ENCODE measurements around the gene CACNA1B.
"Not testable (repeated sequence)": the region's sequence is repeated elsewhere in the genome, so short reads cannot be mapped to it uniquely, and the experiment has no call there.

CACNA1B gene

GRCh38 chr9:138120511-138121437 lies 243.2 kb downstream of the CACNA1B start:
- no peak for DNase-seq

DNA sequence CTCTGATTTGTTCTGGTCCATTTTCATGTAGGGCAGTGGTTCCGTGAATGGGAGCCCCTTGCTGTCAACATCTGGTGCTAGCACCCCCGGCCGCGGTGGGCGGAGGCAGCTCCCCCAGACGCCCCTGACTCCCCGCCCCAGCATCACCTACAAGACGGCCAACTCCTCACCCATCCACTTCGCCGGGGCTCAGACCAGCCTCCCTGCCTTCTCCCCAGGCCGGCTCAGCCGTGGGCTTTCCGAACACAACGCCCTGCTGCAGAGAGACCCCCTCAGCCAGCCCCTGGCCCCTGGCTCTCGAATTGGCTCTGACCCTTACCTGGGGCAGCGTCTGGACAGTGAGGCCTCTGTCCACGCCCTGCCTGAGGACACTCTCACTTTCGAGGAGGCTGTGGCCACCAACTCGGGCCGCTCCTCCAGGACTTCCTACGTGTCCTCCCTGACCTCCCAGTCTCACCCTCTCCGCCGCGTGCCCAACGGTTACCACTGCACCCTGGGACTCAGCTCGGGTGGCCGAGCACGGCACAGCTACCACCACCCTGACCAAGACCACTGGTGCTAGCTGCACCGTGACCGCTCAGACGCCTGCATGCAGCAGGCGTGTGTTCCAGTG lies 244.0 kb downstream of the CACNA1B start:
- DNase-seq = no peak

DNA sequence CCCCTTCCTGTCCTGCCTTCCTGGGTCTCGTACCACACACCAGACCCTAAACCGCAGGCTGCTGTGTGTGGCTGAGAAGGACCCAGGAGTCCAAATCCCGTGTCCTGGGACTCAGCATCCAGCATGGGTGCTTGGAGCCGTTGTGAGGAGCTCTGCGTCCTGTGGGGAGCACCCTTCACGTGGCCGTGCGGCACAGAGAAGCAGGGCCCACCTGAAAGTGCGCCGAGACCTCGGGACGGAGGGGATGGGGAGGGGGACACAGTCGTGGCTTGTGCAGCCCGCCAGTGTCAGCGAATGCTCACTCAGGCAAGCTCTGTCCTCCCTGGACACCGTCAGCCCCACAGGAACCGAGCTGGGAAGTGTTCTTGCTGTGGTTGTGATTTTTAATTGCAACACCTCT lies 244.6 kb downstream of the CACNA1B start:
- DNase-seq = no peak

DNA sequence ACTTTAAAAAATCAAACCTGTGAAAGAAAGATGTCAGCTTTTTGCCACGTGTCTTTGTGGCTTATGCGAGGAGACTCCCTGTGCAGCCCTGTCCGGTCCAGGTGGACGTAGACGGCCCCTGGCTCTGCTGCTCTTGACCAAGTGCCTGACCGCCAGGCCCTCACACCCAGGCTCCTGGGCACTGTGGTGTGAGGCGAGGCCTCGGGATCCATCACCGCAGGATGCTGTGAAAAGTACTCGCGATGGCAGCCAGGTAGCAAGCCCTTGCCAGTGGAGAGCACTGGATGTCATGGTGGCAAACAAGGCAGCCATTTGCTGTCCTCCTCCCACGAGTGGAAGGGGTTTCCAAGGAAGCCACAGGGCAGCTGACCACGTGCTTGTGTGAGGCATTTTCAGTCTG lies 245.1 kb downstream of the CACNA1B start:
- DNase-seq = no peak

DNA sequence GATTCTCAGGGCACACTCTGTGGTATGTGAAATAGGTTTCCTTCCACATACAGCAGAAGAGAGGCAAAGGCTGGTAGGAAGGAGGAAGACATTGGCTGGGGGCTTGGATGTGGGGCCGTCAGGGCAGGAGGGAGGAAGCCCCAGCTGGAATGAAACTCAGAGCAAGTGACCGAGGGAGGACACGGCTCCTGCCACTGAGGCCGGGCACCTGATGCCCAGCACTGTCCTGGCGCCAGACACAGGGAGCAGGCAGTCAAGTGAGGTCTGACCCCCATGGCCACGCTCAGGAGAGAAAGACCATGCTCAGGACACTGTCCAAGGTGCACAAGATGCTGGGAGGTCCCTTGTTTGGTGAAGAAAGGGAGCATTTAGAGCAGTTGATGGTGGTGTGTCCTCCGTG lies 245.5 kb downstream of the CACNA1B start:
- no peak for DNase-seq

DNA sequence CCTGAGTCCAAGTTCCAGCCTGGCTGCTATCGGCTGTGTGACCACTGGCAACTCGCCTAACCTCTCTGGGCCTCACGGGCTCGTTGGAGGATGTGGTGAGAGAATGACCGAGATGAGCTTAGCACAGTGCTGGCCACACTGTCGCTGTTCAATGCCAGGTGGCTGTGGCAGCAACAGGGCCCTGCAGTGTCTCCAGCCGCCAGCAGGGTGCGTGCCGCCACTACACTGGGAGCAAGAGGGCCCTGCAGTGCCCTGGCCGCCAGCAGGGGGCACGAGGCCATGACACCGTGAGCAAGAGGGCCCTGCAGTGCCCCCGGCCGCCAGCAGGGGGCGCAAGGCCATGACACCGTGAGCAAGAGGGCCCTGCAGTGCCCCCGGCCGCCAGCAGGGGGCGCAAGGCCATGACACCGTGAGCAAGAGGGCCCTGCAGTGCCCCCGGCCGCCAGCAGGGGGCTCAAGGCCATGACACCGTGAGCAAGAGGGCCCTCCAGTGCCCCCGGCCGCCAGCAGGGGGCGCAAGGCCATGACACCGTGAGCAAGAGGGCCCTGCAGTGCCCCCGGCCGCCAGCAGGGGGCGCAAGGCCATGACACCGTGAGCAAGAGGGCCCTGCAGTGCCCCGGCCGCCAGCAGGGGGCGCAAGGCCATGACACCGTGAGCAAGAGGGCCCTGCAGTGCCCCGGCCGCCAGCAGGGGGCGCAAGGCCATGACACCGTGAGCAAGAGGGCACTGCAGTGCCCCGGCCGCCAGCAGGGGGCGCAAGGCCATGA lies 248.7 kb downstream of the CACNA1B start:
- not testable (repeated sequence) for DNase-seq

- peak in 1 of 5 donors; percentile 18 for DNase-seq
Observed at GRCh38 chr9:138126858-138127584, 249.4 kb downstream of the CACNA1B start.

DNA sequence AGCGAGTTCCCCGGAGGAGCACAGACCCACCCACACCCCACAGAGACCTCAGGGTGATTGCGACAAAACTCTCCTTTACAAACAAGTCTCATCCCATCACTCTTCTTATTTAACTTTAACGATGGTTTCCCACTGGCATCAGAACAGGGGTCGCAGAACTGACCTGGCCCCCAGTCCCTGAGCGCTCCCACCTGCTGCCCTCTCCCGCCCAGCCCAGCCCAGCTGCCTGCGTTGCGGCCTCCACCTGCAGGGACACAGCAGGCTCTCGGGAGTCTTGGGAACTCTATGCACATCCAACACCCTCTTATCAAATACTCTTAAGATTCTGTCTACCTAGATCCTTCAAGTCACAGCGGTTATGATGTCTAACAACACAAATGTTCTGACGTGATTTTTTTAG lies 250.4 kb downstream of the CACNA1B start:
- DNase-seq = not testable (repeated sequence)

GRCh38 chr9:138129318-138129717 lies 251.7 kb downstream of the CACNA1B start:
- not testable (repeated sequence) for DNase-seq

DNA sequence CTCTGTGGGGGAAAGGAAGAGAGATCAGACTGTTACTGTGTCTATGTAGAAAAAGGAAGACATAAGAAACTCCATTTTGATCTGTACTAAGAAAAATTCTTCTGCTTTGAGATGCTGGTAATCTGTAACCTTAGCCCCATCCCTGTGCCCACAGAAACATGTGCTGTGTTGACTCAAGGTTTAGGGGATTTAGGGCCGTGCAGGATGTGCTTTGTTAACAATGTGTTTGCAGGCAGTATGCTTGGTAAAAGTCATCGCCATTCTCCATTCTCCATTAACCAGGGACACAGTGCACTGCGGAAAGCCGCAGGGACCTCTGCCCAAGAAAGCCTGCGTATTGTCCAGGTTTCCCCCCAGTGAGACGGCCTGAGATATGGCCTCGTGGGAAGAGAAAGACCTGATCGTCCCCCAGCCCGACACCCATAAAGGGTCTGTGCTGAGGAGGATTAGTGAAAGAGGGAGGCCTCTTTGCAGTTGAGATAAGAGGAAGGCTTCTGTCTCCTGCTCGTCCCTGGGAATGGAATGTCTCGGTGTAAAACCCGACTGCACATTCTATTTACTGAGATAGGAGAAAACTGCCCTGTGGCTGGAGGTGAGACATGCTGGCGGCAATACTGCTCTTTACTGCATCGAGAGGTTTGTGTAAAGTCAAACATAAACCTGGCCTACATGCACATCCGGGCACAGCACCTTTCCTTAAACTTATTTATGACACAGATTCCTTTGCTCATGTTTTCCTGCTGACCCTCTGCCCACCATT lies 255.5 kb downstream of the CACNA1B start:
- DNase-seq = not testable (repeated sequence)

GRCh38 chr9:138134581-138134980 lies 257.0 kb downstream of the CACNA1B start:
- not testable (repeated sequence) for DNase-seq

DNA sequence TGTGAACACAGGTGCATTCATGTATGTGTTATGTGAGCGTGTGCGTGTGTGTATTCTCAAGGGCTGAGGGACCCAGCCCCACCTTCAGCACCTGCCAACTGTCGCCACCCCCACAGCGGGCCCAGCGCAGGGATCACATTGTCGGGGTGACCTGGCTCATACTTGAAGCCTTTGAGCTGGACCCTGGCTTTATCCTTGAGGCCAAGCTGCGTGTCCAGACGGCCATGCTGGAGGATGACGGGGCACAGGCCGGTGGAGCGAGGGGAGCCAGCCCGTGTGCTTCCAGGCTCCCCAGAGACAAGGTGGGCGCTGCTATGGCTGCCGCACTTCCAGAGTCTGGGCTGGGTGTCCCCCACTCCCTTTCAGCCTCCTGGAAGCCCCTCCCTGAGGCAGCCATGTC lies 261.5 kb downstream of the CACNA1B start:
- not testable (repeated sequence) for DNase-seq

- not testable (repeated sequence) for DNase-seq
Observed at GRCh38 chr9:138140980-138141379, 263.4 kb downstream of the CACNA1B start.

DNA sequence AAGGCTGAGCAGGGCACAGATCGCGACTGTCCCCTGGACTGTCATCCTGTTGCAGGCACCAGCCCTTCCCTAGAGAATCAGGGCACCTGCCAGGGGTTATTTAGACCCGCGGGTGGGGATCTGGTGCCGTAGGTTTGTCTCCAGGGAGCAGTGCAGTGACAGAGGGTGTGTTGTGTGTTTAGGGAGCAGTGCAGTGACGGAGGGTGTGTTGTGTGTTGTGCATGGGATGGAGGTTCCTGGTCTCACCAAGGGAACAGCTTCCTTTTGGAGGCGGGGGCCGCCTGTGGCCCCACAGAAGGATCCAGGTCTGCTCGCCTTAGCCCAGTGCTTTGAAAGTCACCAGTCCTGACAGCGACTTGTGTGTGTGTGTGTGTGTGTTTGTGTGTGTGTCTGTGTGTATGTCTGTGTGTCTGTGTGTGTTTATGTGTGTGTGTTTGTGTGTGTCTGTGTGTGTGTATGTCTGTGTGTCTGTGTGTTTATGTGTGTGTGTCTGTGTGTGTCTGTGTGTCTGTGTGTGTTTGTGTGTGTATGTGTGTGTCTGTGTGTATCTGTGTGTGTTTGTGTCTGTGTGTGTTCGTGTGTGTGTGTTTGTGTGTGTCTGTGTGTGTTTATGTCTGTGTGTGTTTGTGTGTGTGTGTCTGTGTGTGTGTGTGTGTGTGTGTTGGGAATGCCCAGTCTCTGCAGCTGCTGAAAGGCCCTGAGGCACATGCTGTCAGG lies 265.1 kb downstream of the CACNA1B start:
- not testable (repeated sequence) for DNase-seq

- DNase-seq = not testable (repeated sequence)
Observed at GRCh38 chr9:138143491-138143890, 265.9 kb downstream of the CACNA1B start.

- peak in 1 of 5 donors; percentile 29 for DNase-seq
Observed at GRCh38 chr9:138147556-138147955, 270.0 kb downstream of the CACNA1B start.

- DNase-seq = peak in 2 of 5 donors; percentile 3 to 25
Observed at GRCh38 chr9:138149672-138150656, 272.4 kb downstream of the CACNA1B start.

DNA sequence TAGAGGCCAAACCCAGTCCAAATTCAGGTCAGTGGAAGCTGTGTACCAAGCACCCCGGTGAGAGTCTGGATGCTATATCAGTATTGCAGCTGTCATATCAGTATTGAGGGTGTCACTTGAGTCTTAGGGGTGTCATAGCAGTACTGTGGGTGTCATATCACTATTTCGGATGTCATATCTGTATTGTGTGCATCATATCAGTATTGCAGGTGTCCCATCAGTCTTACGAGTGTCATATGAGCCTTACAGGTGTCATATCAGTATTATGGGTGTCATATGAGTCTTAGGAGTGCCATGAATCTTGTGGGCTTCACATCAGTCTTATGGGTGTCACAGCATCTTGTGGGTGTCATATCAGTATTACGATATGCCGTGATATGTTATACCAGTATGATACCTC lies 278.2 kb downstream of the CACNA1B start:
- peak in 1 of 5 donors; percentile 0 for DNase-seq

- DNase-seq = not testable (repeated sequence)
Observed at GRCh38 chr9:138166793-138167192, 289.2 kb downstream of the CACNA1B start.
